ENCODE data around the gene AQP5. TPM values are rescaled to one million over a fixed set of nuclear protein-coding genes. Genes with fewer than 3 reads are reported as not detected.

Gene AQP5
- total RNA-seq, 1 experiment from 2014 or later = not detected

GRCh38 chr12:49932023-49932422 lies 29.6 kb upstream of the AQP5 start:
- DNase-seq (ENCODE audit: low read depth) = no peak

DNA sequence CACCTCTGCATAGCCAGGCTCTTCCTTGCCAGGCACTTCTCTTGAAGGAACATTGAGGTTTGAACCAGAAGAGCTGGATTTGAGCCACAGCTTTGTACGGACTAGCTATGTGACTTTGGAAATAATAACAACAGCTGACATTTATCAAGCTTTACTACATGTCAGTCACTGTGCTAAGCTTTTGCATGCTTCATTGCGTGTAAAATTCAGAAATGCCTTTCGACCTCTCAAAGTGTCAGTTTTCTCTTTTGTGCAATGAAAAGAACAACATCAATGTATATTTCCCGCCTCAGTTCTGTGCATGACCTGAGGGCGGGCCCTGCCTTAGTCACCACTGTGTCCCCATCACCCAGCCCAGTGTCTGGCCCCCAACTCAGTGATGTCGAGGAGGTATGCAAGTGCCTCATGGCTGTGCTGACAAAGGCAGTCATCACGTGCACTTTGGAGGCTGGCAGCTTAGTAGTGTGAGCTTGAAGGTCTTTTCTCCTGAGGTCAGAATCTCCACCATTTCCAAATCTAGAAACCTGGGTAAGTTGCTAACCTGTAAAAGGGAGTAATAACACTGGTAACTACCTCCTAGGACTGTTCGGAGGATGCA lies 29.0 kb upstream of the AQP5 start:
- no peak for DNase-seq (ENCODE audit: low read depth)

DNA sequence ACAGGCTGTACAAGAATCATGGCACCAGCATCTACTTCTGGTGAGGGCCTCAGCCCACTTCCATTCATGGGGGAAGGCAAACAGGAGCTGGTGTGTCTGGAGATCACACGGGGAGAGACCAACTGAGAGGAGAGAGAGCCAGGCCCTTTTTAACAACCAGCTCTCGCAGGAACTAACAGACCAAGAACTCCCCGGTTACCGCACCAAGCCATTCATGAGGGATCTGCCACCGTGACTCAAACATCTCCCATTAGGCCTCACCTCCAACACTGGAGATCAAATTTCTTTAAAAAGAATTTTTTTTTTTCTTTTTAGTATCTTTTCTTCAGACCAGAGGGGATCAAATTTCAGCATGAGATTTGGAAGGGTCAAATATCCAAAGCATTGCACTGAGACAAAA lies 27.9 kb upstream of the AQP5 start:
- peak; percentile 38 for DNase-seq (ENCODE audit: low read depth)

- DNase-seq (ENCODE audit: low read depth) = no peak
Measured at GRCh38 chr12:49934505-49934904, 27.2 kb upstream of the AQP5 start.

- no peak for DNase-seq (ENCODE audit: low read depth)
Measured at GRCh38 chr12:49936925-49937324, 24.7 kb upstream of the AQP5 start.

DNA sequence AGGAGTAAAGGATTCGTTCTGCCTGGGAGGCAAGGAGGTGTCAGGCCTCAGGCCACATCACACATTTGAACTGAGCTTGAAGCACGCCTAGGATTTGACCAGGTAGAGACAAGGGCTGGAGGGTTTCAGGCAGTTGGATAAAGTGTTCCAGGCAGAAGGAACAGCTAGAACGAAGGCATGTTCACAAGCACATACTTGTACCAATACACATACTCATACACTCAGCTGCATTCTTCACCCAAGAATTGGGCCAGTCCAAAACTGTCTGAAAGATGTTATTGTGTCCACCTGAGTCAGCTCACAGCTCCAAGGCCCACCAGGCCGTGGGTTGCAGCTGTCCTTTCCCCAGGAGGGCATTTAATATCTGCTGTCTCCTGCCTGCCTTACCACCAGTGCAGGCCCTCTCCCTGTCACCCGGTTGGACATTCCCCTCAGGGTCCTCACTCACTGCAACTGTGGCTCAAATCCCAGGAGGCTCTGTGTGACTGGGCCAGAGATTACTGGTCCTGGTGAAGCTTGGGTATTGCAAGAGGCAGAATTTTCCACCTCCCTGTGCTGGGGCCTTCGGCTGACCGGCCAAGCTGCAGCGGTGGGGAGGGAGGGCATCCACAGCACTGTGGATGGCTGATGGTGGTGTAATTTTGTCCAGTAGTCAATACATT lies 23.9 kb upstream of the AQP5 start:
- DNase-seq (ENCODE audit: low read depth) = no peak

DNA sequence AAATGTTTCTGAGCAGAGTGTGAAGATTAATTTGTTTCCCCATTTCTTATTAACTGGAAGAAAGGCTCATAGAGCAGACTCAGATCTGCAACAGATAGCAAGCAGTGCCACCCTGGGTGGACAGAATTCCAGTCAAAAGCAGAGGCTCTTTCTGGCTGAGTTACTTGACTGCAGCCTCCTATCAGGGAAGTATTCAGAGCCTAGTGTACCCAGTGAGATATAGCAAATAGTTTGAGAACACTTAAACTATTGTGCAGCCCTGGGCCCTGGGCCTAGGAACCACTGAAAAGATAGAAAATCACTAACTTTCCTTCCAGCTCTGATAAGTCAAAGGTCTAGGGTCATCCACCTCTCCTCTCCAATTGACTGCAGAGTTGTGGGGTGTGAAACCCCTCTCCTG lies 22.4 kb upstream of the AQP5 start:
- no peak for DNase-seq (ENCODE audit: low read depth)

DNA sequence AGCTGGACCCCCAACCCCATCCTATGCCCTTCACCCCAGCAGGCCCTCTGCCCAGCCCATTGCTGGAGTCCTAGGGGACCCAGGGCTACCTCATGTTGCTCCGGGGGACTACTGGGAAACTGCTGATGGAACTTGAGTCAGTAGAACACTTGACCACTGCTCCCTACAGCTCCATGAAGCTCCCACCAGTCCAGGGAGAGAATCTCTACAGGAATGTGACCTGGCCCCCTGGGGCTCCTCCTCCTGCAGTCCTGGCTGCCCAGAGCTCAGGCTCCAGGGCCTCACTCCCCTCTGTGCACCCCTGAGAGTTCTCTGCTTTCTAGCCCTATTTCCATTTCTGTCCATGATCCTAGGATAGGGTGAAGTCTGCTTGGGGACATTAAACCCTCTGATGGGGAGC lies 22.0 kb upstream of the AQP5 start:
- DNase-seq (ENCODE audit: low read depth) = no peak

- no peak for DNase-seq (ENCODE audit: low read depth)
Measured at GRCh38 chr12:49941556-49942511, 19.8 kb upstream of the AQP5 start.

DNA sequence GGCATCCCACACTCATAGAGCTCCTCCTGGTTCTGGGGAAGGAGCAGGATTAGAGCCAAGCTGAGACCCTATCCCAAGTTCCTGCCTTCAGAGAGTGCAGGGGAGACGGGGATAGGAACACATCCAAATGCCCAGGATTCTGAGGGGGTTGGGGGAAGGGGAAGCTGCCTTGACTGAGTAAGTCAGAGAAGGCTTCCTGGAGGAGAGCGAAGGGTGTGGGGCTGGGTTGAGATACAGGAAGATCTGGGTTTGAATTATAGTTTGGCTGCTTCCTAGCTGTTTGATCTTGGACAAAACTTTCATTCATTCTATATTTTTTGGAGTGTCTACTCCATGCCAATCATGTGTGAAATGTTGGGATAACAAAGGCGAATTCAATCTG lies 19.2 kb upstream of the AQP5 start:
- DNase-seq (ENCODE audit: low read depth) = no peak

- no peak for DNase-seq (ENCODE audit: low read depth)
Measured at GRCh38 chr12:49942921-49943624, 18.6 kb upstream of the AQP5 start.

GRCh38 chr12:49943625-49943960 lies 18.1 kb upstream of the AQP5 start:
- DNase-seq (ENCODE audit: low read depth) = no peak

GRCh38 chr12:49944046-49944445 lies 17.6 kb upstream of the AQP5 start:
- DNase-seq (ENCODE audit: low read depth) = no peak

DNA sequence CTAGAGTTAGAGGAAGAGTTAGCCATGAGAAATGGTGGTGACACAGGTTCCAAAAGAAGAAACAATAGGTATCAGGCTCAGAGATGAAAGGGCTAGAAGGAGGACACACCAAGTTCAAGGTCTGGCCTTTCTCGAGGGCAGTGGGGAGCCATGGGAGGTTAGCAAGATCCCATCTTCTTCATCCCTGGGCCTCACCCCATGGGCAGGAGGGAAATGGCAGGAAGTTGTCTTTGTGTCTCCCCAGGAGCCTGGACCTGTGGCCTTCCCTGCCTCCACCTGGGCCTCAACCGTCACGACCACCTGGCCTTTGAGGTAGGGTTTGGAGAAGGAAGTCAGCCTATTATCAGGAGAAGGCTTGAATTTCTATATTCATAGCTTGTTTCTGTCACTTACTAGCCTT lies 17.0 kb upstream of the AQP5 start:
- no peak for DNase-seq (ENCODE audit: low read depth)

- DNase-seq (ENCODE audit: low read depth) = peak; percentile 73
Measured at GRCh38 chr12:49945394-49946080, 16.1 kb upstream of the AQP5 start.

DNA sequence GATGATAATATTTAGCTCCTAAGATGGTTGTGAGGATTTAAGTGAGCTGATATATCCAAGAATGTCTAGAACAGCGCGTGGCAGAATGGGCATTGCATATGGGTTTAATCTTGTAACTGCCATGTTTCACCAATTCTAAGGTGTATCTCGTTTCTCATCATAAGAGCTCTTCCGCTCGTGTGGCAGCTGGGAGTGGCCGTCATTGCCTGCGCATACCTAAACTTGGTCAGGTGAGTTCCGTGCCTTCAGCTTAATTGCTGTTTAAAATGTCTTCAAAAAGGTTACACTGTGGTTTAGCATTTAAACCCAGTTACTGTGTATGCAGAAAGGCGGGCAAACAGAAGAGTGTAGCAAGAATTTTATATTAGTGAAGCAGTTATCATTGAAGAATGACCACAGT lies 15.6 kb upstream of the AQP5 start:
- DNase-seq (ENCODE audit: low read depth) = no peak

DNA sequence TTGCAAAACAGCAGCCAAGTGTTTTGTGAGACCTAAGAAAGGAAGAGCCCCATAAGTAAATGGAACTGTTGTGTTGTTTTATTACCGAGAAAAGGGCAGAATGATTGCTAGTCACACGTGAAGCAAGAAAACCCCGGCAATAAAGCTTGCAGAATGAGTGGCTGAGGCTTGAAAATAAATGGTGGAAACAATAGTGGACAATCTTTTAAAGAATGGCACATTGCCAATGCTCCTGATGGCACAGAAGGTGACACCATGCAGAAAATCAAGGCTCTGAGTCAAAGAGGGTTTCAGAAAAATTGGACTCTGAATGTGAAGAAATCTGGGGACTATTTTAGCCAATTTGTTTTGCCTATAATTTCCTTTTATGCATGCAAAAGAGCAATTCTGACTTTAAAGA lies 15.2 kb upstream of the AQP5 start:
- no peak for DNase-seq (ENCODE audit: low read depth)

GRCh38 chr12:49947593-49948226 lies 14.0 kb upstream of the AQP5 start:
- no peak for DNase-seq (ENCODE audit: low read depth)

- DNase-seq (ENCODE audit: low read depth) = no peak
Measured at GRCh38 chr12:49948866-49949845, 12.5 kb upstream of the AQP5 start.

- no peak for DNase-seq (ENCODE audit: low read depth)
Measured at GRCh38 chr12:49949866-49950265, 11.8 kb upstream of the AQP5 start.
